Measurements from ENCODE around the gene FAM240A. TPM values are rescaled to one million over a fixed set of nuclear protein-coding genes. Genes with fewer than 3 reads are reported as not detected.

FAM240A gene
- total and polyA plus RNA-seq, 2 donors (not counting 1 experiment from before 2014, with no cell fraction given): not detected

GRCh38 chr3:46565607-46566039, 46.7 kb upstream of the FAM240A start:
- no peaks in the 10 kb centered on the region for H4K20me1 ChIP-seq (ENCODE audit: control insufficient read depth, extremely low read depth, insufficient read depth, low read length)
- H3K27me3 ChIP-seq (ENCODE audit: control insufficient read depth, insufficient read depth, low read length): no peaks in the 10 kb centered on the region
- H3K9ac ChIP-seq (ENCODE audit: insufficient read depth, low read length): no peak overlapping the region
- no peak overlapping the region for H3K27ac ChIP-seq (ENCODE audit: insufficient read depth, low read length)
- no peaks in the 10 kb centered on the region for H3K4me1 ChIP-seq (ENCODE audit: control insufficient read depth, extremely low read depth, insufficient read depth, low read length)
- no peak for TF ChIP-seq EZH2 (IDR thresholded peaks at IDR 0.05; ENCODE audit: low read length, missing control alignments)
- TF ChIP-seq, protein P1, sequence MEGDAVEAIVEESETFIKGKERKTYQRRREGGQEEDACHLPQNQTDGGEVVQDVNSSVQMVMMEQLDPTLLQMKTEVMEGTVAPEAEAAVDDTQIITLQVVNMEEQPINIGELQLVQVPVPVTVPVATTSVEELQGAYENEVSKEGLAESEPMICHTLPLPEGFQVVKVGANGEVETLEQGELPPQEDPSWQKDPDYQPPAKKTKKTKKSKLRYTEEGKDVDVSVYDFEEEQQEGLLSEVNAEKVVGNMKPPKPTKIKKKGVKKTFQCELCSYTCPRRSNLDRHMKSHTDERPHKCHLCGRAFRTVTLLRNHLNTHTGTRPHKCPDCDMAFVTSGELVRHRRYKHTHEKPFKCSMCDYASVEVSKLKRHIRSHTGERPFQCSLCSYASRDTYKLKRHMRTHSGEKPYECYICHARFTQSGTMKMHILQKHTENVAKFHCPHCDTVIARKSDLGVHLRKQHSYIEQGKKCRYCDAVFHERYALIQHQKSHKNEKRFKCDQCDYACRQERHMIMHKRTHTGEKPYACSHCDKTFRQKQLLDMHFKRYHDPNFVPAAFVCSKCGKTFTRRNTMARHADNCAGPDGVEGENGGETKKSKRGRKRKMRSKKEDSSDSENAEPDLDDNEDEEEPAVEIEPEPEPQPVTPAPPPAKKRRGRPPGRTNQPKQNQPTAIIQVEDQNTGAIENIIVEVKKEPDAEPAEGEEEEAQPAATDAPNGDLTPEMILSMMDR (conservative IDR thresholded peaks at IDR 0.05 in 1 of 2, IDR thresholded peaks at IDR 0.05 in 1 of 2; ENCODE audit: low read depth in 1 of 2, low read length in 2 of 2): no peak
- peak overlapping the region; percentile 34 for H2AFZ ChIP-seq (ENCODE audit: low read length)
- H3K4me2 ChIP-seq (ENCODE audit: extremely low read depth, insufficient read depth, low read length): peak overlapping the region; percentile 39
- H3K4me3 ChIP-seq (replicated peaks in 1 of 4; ENCODE audit: control extremely low read depth in 1 of 4, insufficient read depth in 1 of 4, low read depth in 3 of 4, low read length in 4 of 4): peak overlapping the region; percentile 25 to 69 (median 42)
- H3K79me2 ChIP-seq (ENCODE audit: control insufficient read depth, insufficient read depth, low read length): no peaks in the 10 kb centered on the region
- no peaks in the 10 kb centered on the region for H3K36me3 ChIP-seq (ENCODE audit: control insufficient read depth, insufficient read depth, low read length)
- DNase-seq (ENCODE audit: low read depth in 2 of 2): peak in 1 of 2 donors; percentile 6
- no peaks in the 10 kb centered on the region for H3K9me3 ChIP-seq (ENCODE audit: control insufficient read depth, insufficient read depth, low read depth, low read length)

DNA sequence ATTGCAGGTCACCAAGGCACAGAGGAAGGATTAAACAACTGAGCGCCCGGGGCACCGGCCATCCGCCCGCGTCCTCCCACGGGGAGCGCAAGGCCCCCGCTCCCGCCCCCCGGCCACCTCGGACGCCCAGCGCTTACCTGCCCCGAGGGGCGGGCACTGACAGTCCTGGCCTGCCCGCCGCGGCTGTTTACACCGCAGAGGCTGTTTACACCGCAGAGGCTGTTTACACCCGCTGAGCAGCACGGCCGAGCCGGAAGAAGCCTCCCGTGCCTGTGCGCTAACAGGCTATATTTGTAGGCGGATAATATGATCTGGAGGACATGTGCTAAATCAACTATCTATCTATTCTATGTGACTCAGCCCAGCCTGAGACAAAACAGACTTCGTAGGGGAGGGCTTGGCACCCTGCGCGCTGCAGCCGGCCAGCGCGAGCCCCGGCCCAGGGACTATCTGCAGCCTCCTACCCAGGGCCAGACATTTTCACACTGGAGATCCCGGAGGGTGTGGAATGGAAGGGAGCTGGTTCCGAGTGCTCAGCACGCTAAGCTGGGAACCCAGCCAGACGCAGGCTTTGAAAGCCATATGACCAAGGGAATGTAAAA, 46.2 kb upstream of the FAM240A start, which contains the start of gene LRRC2:
Gene LRRC2 (minus strand): TSS at position 263 of the 602 bp plus-strand sequence. CDS start 14,711 bp downstream, outside the sequence.
- peak; percentile 63 to 65 for DNase-seq (ENCODE audit: low read depth in 2 of 2)
- Histone ChIP-seq H3K27ac (ENCODE audit: insufficient read depth, low read length) (no peak within 1 kb of the TSS), H3K27me3 (ENCODE audit: control insufficient read depth, insufficient read depth, low read length) (no peaks in the 10 kb centered on the region), H3K9me3 (ENCODE audit: control insufficient read depth, insufficient read depth, low read depth, low read length) (no peaks in the 10 kb centered on the region), H3K4me1 (ENCODE audit: control insufficient read depth, extremely low read depth, insufficient read depth, low read length) (no peaks in the 10 kb centered on the region), H2AFZ (ENCODE audit: low read length) (peak within 1 kb of the TSS; percentile 68), H3K9ac (ENCODE audit: insufficient read depth, low read length) (peak within 1 kb of the TSS; percentile 37), H3K36me3 (ENCODE audit: control insufficient read depth, insufficient read depth, low read length) (no peaks in the 10 kb centered on the region), H3K79me2 (ENCODE audit: control insufficient read depth, insufficient read depth, low read length) (no peaks in the 10 kb centered on the region), H3K4me2 (ENCODE audit: extremely low read depth, insufficient read depth, low read length) (peak within 1 kb of the TSS; percentile 39), H3K4me3 (replicated peaks in 1 of 4; ENCODE audit: control extremely low read depth in 1 of 4, insufficient read depth in 1 of 4, low read depth in 3 of 4, low read length in 4 of 4) (peak within 1 kb of the TSS; percentile 45 to 69 (median 50)), H4K20me1 (ENCODE audit: control insufficient read depth, extremely low read depth, insufficient read depth, low read length) (no peaks in the 10 kb centered on the region)
- no peak for TF ChIP-seq EZH2 (IDR thresholded peaks at IDR 0.05; ENCODE audit: low read length, missing control alignments)
- TF ChIP-seq, protein P1 (conservative IDR thresholded peaks at IDR 0.05 in 1 of 2, IDR thresholded peaks at IDR 0.05 in 1 of 2; ENCODE audit: low read depth in 1 of 2, low read length in 2 of 2): no peak

GRCh38 chr3:46571684-46572083, 40.6 kb upstream of the FAM240A start:
- no peak overlapping the region for H2AFZ ChIP-seq (ENCODE audit: low read length)
- no peak for DNase-seq (ENCODE audit: low read depth in 2 of 2)
- no peaks in the 10 kb centered on the region for H3K27me3 ChIP-seq (ENCODE audit: control insufficient read depth, insufficient read depth, low read length)
- no peaks in the 10 kb centered on the region for H4K20me1 ChIP-seq (ENCODE audit: control insufficient read depth, extremely low read depth, insufficient read depth, low read length)
- TF ChIP-seq, protein P1 (conservative IDR thresholded peaks at IDR 0.05 in 1 of 2, IDR thresholded peaks at IDR 0.05 in 1 of 2; ENCODE audit: low read depth in 1 of 2, low read length in 2 of 2): no peak
- no peak for TF ChIP-seq EZH2 (IDR thresholded peaks at IDR 0.05; ENCODE audit: low read length, missing control alignments)
- H3K9me3 ChIP-seq (ENCODE audit: control insufficient read depth, insufficient read depth, low read depth, low read length): no peaks in the 10 kb centered on the region
- H3K9ac ChIP-seq (ENCODE audit: insufficient read depth, low read length): no peak overlapping the region
- H3K4me3 ChIP-seq (replicated peaks in 1 of 4; ENCODE audit: control extremely low read depth in 1 of 4, insufficient read depth in 1 of 4, low read depth in 3 of 4, low read length in 4 of 4): no peak overlapping the region
- H3K4me2 ChIP-seq (ENCODE audit: extremely low read depth, insufficient read depth, low read length): no peak overlapping the region
- no peaks in the 10 kb centered on the region for H3K79me2 ChIP-seq (ENCODE audit: control insufficient read depth, insufficient read depth, low read length)
- H3K4me1 ChIP-seq (ENCODE audit: control insufficient read depth, extremely low read depth, insufficient read depth, low read length): no peaks in the 10 kb centered on the region
- no peak overlapping the region for H3K27ac ChIP-seq (ENCODE audit: insufficient read depth, low read length)
- H3K36me3 ChIP-seq (ENCODE audit: control insufficient read depth, insufficient read depth, low read length): no peaks in the 10 kb centered on the region

All from fibroblast of lung (primary cell).